ENCODE data around the gene SUGP2. TPM values are rescaled to one million over a fixed set of nuclear protein-coding genes. Genes with fewer than 3 reads are reported as not detected.

SUGP2 gene
- total and polyA plus RNA-seq, 2 experiments from 2014 or later = 102 to 109 TPM

DNA sequence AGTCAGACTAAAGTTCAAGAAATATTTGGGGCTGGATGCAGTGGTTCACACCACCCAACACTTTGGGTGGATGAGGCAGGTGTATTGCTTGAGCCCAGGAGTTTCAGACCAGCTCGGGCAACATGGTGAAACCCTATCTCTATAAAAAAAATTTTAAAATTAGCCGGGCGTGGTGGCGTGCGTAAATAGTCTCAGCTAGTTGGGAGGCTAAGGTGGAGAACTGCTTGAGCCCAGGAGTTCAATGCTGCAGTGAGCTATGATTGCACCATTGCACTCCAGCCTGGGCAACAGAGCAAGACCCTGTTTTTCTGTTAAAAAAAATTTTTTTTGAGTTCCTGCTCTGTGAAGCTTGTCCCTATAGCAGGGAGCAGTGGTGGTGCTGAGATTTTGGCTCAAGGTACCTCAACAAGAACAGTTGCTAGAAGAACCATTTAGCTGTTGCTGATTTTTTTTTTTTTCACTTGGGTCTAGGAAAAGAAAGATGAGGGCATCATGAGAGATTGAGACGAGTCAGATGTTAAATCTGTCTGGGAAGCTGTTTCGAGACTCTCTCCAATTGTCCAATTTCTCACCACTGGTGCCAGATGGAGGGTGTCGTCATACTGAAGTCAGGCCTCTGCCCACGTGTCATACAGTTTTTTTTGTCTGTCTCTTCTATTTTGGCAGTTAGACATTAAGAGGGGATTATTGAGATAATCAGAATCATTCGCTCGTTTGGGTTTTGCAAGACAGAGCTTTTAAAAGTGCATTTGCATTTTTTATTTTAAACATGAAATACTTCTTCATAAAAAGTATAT, 34.2 kb upstream of the SUGP2 start:
- H3F3A ChIP-seq (replicated peaks; ENCODE audit: low read depth) = peaks cover 8% of the 10 kb centered on the region
- H3K4me1 ChIP-seq (ENCODE audit: insufficient read depth) = peaks cover 11% of the 10 kb centered on the region
- H3K4me3 ChIP-seq = no peak overlapping the region
- H3K27me3 Mint-ChIP-seq (ENCODE audit: insufficient read depth, low read depth, poor library complexity) = peaks cover 50% of the 10 kb centered on the region
- H3K79me2 ChIP-seq (replicated peaks; ENCODE audit: insufficient read depth) = no peaks in the 10 kb centered on the region
- no peak overlapping the region for H3K4me3 Mint-ChIP-seq
- H3K9me2 ChIP-seq (ENCODE audit: insufficient read depth) = no peaks in the 10 kb centered on the region
- H3K27ac ChIP-seq (ENCODE audit: low read depth) = no peak overlapping the region
- H3K36me3 Mint-ChIP-seq (ENCODE audit: low read depth) = no peaks in the 10 kb centered on the region; the same call in 2 of the 3 replicates
- H3K4me2 ChIP-seq = no peak overlapping the region
- H3K9me3 Mint-ChIP-seq = no peaks in the 10 kb centered on the region
- ATAC-seq = no peak
- DNase-seq (ENCODE audit: low spot score) = no peak
- no peak overlapping the region for H2AFZ ChIP-seq
- peaks cover 58% of the 10 kb centered on the region for H3K27me3 ChIP-seq (ENCODE audit: insufficient read depth)
- no peak overlapping the region for H3K27ac Mint-ChIP-seq
- TF ChIP-seq, protein P1, sequence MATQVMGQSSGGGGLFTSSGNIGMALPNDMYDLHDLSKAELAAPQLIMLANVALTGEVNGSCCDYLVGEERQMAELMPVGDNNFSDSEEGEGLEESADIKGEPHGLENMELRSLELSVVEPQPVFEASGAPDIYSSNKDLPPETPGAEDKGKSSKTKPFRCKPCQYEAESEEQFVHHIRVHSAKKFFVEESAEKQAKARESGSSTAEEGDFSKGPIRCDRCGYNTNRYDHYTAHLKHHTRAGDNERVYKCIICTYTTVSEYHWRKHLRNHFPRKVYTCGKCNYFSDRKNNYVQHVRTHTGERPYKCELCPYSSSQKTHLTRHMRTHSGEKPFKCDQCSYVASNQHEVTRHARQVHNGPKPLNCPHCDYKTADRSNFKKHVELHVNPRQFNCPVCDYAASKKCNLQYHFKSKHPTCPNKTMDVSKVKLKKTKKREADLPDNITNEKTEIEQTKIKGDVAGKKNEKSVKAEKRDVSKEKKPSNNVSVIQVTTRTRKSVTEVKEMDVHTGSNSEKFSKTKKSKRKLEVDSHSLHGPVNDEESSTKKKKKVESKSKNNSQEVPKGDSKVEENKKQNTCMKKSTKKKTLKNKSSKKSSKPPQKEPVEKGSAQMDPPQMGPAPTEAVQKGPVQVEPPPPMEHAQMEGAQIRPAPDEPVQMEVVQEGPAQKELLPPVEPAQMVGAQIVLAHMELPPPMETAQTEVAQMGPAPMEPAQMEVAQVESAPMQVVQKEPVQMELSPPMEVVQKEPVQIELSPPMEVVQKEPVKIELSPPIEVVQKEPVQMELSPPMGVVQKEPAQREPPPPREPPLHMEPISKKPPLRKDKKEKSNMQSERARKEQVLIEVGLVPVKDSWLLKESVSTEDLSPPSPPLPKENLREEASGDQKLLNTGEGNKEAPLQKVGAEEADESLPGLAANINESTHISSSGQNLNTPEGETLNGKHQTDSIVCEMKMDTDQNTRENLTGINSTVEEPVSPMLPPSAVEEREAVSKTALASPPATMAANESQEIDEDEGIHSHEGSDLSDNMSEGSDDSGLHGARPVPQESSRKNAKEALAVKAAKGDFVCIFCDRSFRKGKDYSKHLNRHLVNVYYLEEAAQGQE (IDR thresholded peaks at IDR 0.05; ENCODE audit: unreplicated experiment) = no peak
- TF ChIP-seq ZNF331 (CRISPR knock-in tag; IDR thresholded peaks at IDR 0.05; ENCODE audit: low read depth) = no peak
- no peak for TF ChIP-seq CREB1 (CRISPR knock-in tag; IDR thresholded peaks at IDR 0.05; ENCODE audit: low read depth)
- no peak for TF ChIP-seq NANOG (IDR thresholded peaks at IDR 0.05; ENCODE audit: borderline replicate concordance)
- TF ChIP-seq ZNF114 (CRISPR knock-in tag; IDR thresholded peaks at IDR 0.05) = no peak
- no peak for TF ChIP-seq JUNB (IDR thresholded peaks at IDR 0.05; ENCODE audit: unreplicated experiment)
- TF ChIP-seq ZNF462 (CRISPR knock-in tag; IDR thresholded peaks at IDR 0.05) = no peak
- TF ChIP-seq ETS1 (IDR thresholded peaks at IDR 0.05) = no peak
- no peak for TF ChIP-seq STAT1 (IDR thresholded peaks at IDR 0.05; ENCODE audit: unreplicated experiment)
- TF ChIP-seq EZH2 (IDR thresholded peaks at IDR 0.05; ENCODE audit: low read depth, unreplicated experiment) = no peak
- TF ChIP-seq POLR2AphosphoS5 (IDR thresholded peaks at IDR 0.05; ENCODE audit: low read depth) = no peak
- TF ChIP-seq CTCF (conservative IDR thresholded peaks at IDR 0.05; ENCODE audit: low read depth in 2 of 2) = no peak
- TF ChIP-seq EZH2phosphoT487 (IDR thresholded peaks at IDR 0.05; ENCODE audit: unreplicated experiment) = no peak
- H3K4me1 Mint-ChIP-seq = peaks cover 17% of the 10 kb centered on the region; the same call in 2 of the 3 replicates
- H3K36me3 ChIP-seq (ENCODE audit: insufficient read depth) = no peaks in the 10 kb centered on the region
- H4K20me1 ChIP-seq (replicated peaks; ENCODE audit: insufficient read depth) = no peaks in the 10 kb centered on the region; the same call in 1 of the 2 replicates

Data from GM23338 (cell line).